Right lobe of liver (tissue), 4 donors: ENCODE measurements around the gene KRT33A.

Experiments
- CTCF ChIP-seq, 4 donors: fragments of 200-600 bp in 3 of 4; fragments of 450-650 bp in 1 of 4; IDR thresholded peaks; one replicate each; pipeline versions ENCODE4 v1.5.1 to v1.8.0; 2016 to 2022; ENCODE audit warnings: antibody characterized with exemption in 4 of 4, mild to moderate bottlenecking in 2 of 4
- POLR2A ChIP-seq: fragments of 450-650 bp; IDR thresholded peaks from one replicate; pipeline ENCODE4 v1.6.1; 2017; ENCODE audit warnings: antibody characterized with exemption, mild to moderate bottlenecking
- donor health status: DM: no; HTN: no; CAD: no.
- donor health status: DM: no; HTN: no; CAD: no.
- donor health status: DM: no; HTN: yes; CAD: no.

GRCh38 chr17:41301204-41301790, 49.3 kb downstream of the KRT33A start:
- no peak for TF ChIP-seq CTCF (IDR thresholded peaks at IDR 0.05)
- no peak for TF ChIP-seq POLR2A
